Osteocyte (in vitro differentiated cells): ENCODE data around the gene ASTN2. TPM values are rescaled to one million over a fixed set of nuclear protein-coding genes. Genes with fewer than 3 reads are reported as not detected.

Experiments used
- DNase-seq: peaks from one replicate; pipeline ENCODE4 v3.0.0; 2021; ENCODE audit warnings: mixed read lengths; ENCODE audit not compliant: unreplicated experiment; ENCODE audit errors: extremely low spot score
- H3K27ac Mint-ChIP-seq: one replicate; pipeline ENCODE4 v1.8.0; 2021; ENCODE audit warnings: mild to moderate bottlenecking, mixed read lengths; ENCODE audit not compliant: unreplicated experiment
- H3K27me3 Mint-ChIP-seq: one replicate; pipeline ENCODE4 v1.8.0; 2021; ENCODE audit warnings: mixed read lengths; ENCODE audit not compliant: unreplicated experiment
- H3K36me3 Mint-ChIP-seq: one replicate; pipeline ENCODE4 v1.8.0; 2021; ENCODE audit warnings: mixed read lengths; ENCODE audit not compliant: unreplicated experiment
- H3K4me1 Mint-ChIP-seq: one replicate; pipeline ENCODE4 v1.8.0; 2021; ENCODE audit warnings: mixed read lengths; ENCODE audit not compliant: unreplicated experiment
- H3K4me3 Mint-ChIP-seq: one replicate; pipeline ENCODE4 v1.8.0; 2021; ENCODE audit warnings: mild to moderate bottlenecking, moderate library complexity, mixed read lengths; ENCODE audit not compliant: unreplicated experiment
- H3K9me3 Mint-ChIP-seq: one replicate; pipeline ENCODE4 v1.8.0; 2021; ENCODE audit warnings: mixed read lengths; ENCODE audit not compliant: unreplicated experiment
- total RNA-seq: library from RNA; stranded (reverse); gene quantifications from 2 replicates; pipeline ENCODE4 v1.2.1, GENCODE V29; 2021
- TF ChIP-seq, protein P1 (sequence below): fragments of 200-600 bp; sonication (generic); IDR thresholded peaks from 2 replicates; pipeline ENCODE4 v1.5.0; 2021; ENCODE audit warnings: antibody characterized with exemption, mild to moderate bottlenecking, moderate library complexity

The ASTN2 gene
- total RNA-seq, 1 donor from 2014 or later = 2.3 TPM

DNA sequence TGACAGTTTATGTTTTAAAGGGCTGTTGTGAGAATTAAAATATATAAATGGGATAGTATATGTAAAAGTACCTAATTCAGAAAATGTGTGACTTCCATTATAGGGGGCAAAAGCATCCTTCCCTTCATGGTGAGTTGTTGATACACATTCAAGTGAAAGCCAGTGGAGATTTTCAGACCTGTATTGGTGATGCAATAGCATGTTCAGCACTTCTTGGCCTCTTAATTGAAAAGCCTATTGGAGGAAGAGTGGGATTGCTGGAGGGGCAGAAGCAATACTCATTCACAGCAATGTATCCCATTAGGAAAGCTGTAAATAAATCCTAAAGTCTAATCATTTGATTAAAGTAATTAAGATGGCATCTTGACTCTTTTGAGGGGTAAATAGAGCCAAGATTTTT, 710.4 kb downstream of the ASTN2 start:
- Mint-ChIP-seq H3K4me1 (peaks cover 14% of the 10 kb centered on the region), H3K4me3 (no peak overlapping the region), H3K27me3 (no peaks in the 10 kb centered on the region), H3K27ac (no peak overlapping the region), H3K9me3 (peaks cover 7% of the 10 kb centered on the region), H3K36me3 (peaks cover 25% of the 10 kb centered on the region)
- TF ChIP-seq, protein P1, sequence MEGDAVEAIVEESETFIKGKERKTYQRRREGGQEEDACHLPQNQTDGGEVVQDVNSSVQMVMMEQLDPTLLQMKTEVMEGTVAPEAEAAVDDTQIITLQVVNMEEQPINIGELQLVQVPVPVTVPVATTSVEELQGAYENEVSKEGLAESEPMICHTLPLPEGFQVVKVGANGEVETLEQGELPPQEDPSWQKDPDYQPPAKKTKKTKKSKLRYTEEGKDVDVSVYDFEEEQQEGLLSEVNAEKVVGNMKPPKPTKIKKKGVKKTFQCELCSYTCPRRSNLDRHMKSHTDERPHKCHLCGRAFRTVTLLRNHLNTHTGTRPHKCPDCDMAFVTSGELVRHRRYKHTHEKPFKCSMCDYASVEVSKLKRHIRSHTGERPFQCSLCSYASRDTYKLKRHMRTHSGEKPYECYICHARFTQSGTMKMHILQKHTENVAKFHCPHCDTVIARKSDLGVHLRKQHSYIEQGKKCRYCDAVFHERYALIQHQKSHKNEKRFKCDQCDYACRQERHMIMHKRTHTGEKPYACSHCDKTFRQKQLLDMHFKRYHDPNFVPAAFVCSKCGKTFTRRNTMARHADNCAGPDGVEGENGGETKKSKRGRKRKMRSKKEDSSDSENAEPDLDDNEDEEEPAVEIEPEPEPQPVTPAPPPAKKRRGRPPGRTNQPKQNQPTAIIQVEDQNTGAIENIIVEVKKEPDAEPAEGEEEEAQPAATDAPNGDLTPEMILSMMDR = no peak
- no peak for DNase-seq

DNA sequence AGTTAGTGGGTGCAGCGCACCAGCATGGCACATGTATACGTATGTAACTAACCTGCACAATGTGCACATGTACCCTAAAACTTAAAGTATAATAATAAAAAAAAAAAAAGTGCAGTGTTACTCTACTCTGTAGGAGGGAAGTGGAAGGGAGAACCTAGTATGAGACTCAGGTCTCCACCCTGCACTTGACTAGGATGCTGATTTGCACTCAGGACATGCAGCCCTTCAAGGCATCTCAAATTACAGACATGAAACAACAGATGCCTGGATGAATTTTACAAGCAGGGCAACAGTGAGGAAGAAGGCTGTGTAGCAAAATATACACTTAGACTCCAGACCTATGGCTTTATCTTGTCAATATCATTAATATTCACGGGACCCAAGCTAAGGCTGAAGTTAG, 711.2 kb downstream of the ASTN2 start:
- Mint-ChIP-seq H3K27ac (no peak overlapping the region), H3K4me1 (peaks cover 14% of the 10 kb centered on the region), H3K27me3 (no peaks in the 10 kb centered on the region), H3K9me3 (peaks cover 7% of the 10 kb centered on the region), H3K36me3 (peaks cover 32% of the 10 kb centered on the region), H3K4me3 (no peak overlapping the region)
- DNase-seq = no peak
- TF ChIP-seq, protein P1 = no peak

DNA sequence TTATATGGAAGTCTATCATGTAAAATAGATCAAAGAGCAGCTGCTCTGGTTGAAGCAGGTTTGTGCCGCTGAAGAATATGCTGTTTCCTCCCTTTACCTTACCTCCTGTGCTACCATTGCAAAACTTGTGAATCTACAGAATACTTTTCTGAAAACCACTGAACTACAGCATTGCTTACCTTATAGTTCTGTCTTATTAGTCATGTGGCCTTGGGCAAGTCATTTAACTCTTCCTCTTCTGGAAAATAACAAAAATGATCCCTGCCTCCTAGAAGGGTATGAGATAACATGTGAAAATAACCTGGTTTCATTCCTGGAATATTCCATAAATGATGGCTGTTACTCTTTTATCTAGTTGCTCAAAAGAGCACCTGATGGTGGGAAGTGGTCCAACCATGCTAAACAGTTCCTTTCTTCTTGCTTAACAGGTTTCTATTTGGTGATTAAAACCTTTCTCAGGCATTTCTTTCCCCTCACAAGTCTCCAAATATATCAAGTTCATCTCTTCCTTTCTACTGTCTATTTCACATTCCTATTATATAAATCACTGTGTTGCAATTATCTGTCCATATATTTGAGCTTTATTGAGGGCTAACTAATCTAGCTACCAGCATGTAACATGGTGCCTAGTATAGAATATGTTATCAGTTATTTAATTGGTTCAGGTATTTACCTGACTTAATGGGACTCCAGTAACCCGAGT, 712.8 kb downstream of the ASTN2 start:
- H3K9me3 Mint-ChIP-seq = peaks cover 7% of the 10 kb centered on the region

DNA sequence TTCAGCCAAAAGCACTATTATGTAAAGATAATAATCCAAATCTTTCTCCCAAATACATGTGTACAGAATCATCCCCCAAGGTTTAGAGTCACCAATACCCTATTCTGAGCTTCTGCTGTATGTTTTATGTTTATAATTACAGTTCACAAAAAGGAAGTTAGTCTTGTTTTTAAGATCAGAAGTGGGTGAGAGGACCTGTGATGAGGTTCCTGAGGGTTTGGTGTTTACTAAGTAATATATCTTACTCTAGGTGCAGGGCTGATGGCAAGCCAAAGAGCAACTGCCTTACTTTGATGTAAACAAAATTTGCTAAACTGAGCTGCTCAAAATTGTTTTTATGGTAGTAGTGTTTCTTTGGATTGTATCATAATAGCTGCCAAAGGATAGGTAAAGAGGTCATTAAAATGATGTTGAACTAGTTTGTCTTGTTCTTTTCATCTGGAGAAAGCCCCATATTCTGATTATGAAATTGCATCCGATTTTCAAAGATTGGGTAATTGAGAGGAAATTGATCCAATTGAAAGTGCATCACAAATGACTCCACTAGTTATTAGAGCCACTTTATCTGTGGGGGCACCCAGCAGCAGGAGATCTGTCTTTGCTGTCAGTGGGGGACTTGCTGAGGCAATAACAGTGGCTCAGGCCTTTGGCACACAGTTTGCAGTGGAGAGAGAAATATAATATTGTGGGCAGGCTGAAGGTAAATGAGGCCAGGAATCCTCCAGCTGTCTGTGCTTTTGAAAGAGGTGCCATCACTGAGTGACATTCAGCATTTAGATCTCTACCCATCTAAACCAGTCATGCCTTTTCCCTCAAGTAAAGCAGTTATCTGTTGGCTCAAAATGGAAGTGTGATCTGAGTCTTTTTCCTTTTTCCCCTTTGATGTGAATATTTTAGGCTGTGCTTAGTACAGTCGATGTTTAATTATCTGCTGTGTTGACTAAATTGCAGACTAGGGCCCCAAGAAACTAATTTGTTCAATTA, 713.7 kb downstream of the ASTN2 start:
- peaks cover 37% of the 10 kb centered on the region for H3K4me1 Mint-ChIP-seq
- no peak overlapping the region for H3K27ac Mint-ChIP-seq
- TF ChIP-seq, protein P1 = no peak
- no peak overlapping the region for H3K4me3 Mint-ChIP-seq
- H3K36me3 Mint-ChIP-seq = peaks cover 44% of the 10 kb centered on the region
- DNase-seq = no peak
- H3K9me3 Mint-ChIP-seq = peaks cover 7% of the 10 kb centered on the region
- H3K27me3 Mint-ChIP-seq = no peaks in the 10 kb centered on the region

More for the DNA sequence above, 712.8 kb downstream of the ASTN2 start:
- TF ChIP-seq, protein P1 = no peak
- Mint-ChIP-seq H3K4me3 (no peak overlapping the region), H3K4me1 (peaks cover 28% of the 10 kb centered on the region), H3K27me3 (no peaks in the 10 kb centered on the region), H3K36me3 (peaks cover 44% of the 10 kb centered on the region), H3K27ac (no peak overlapping the region)
- no peak for DNase-seq

DNA sequence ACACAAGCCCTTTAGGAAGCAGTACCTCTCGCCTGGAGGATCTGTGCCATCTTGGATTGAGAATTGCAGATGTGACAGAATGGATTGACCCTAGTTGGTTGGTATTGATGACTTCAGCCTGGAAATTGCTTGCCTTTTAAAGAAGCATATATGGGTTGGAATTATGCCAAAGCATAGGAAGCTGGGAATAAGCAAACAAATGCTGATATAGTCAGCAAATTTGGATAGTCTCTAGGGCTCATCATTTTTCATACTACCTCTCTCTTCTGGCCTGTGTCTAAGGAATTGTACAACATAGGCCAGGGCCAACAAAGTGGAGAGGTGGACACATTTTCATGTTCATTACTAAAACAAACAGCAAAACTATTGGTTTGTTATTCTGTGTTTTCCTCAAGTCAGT, 714.6 kb downstream of the ASTN2 start:
- TF ChIP-seq, protein P1 = no peak
- H3K36me3 Mint-ChIP-seq = peaks cover 47% of the 10 kb centered on the region
- no peak for DNase-seq
- peaks cover 7% of the 10 kb centered on the region for H3K9me3 Mint-ChIP-seq
- H3K4me1 Mint-ChIP-seq = peaks cover 45% of the 10 kb centered on the region
- H3K27me3 Mint-ChIP-seq = no peaks in the 10 kb centered on the region
- H3K4me3 Mint-ChIP-seq = no peak overlapping the region
- no peak overlapping the region for H3K27ac Mint-ChIP-seq
